ENCODE results near the gene TBXAS1.

DNA sequence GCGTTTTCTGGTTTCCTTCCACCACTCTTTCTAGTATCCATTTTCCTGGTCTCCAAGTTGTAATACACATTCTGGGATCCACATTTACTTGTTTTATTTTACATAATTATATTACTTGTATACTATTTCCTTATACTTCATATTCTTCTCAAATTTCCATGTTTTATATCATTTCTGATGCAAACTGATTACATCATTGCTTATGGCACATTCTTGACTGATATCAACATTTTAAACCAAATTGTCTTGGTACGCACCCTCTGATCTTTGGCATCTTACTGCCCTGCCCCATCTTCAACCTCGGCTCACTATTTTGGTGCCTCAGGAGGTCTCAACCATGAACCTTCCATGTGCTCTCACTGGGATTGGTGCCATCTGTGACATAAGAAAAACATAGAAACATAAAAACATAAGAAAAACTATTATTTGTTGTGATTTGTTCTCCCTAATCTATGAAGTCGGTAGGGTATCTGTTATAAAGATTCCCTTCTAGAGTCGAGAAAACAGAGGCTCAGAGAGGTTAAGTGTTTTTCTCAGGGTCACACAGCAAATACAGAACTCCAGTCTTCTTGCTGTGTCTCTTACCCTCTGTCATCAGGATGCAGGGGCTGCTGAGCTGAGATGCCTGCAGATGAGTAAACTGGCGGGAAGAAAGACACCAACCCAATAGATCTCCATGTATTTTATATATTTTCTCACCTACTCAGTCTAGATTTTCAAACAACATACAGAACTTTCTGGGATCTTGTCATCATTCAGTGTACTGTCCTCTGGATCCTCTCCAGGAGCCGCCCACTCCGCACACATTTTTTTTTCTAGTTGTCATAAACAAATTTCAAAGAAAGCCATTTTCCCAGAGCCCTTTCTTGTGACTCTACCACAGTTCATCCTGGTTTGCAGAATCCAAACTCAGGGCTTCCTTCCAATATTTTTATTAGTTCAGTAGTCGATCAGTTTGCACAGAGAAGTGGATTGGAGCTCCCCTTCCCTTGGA lies 154.2 kb downstream of the TBXAS1 start:
- TF ChIP-seq POLR2A (IDR thresholded peaks at IDR 0.05; ENCODE audit: low read length) (no peak), GATA1 (IDR thresholded peaks at IDR 0.05; ENCODE audit: low read depth, low read length) (no peak)

Data from erythroblast (primary cell).